Ovary (tissue), 3 donors: Measurements from ENCODE around the gene POLD1.

Source experiments
- POLR2A ChIP-seq: fragments of 450-650 bp; IDR thresholded peaks from one replicate; pipeline ENCODE4 v1.6.1; 2017; ENCODE audit warnings: antibody characterized with exemption, mild to moderate bottlenecking, moderate library complexity
- TF ChIP-seq, protein P1 (sequence below), 3 donors: fragments of 450-650 bp in 2 of 3; fragments of 200-600 bp in 1 of 3; IDR thresholded peaks; one replicate each; pipeline versions ENCODE4 v1.5.1 to v1.8.0; 2016 to 2022; ENCODE audit warnings: antibody characterized with exemption in 3 of 3, mild to moderate bottlenecking in 1 of 3
- donor health status: DM: no; HTN: no; CAD: no.

DNA sequence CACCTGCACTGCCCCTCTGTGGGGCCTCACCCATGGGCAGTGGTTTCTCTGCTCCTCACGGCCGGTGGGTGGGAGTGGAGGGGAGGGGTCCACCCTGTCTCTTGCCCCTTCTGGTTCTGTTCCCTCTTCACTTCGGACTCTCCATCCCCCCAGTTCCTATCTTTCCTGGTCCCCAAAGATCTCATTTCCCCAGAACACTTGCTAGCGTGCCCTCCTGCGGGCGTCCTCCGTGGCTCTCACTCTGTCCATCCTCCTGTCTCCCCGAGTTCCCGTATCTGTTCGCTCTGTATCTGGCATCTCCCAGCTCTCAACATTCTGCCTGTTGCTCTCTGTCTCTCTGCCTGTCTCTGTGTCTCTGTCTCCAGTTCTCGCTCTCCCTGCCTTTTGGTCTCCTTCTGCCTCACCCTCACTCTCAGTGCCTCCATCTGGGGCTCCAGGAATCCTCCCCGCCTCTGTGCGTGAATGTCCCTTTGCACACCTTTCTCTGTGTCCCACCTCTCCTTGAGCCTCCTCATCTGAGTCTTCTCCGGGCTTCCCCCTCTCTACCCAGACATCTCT lies 35.0 kb downstream of the POLD1 start:
- TF ChIP-seq, protein P1, sequence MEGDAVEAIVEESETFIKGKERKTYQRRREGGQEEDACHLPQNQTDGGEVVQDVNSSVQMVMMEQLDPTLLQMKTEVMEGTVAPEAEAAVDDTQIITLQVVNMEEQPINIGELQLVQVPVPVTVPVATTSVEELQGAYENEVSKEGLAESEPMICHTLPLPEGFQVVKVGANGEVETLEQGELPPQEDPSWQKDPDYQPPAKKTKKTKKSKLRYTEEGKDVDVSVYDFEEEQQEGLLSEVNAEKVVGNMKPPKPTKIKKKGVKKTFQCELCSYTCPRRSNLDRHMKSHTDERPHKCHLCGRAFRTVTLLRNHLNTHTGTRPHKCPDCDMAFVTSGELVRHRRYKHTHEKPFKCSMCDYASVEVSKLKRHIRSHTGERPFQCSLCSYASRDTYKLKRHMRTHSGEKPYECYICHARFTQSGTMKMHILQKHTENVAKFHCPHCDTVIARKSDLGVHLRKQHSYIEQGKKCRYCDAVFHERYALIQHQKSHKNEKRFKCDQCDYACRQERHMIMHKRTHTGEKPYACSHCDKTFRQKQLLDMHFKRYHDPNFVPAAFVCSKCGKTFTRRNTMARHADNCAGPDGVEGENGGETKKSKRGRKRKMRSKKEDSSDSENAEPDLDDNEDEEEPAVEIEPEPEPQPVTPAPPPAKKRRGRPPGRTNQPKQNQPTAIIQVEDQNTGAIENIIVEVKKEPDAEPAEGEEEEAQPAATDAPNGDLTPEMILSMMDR (IDR thresholded peaks at IDR 0.05), result no peak
- no peak for TF ChIP-seq POLR2A
